Keratinocyte (primary cell): ENCODE data around the gene BAIAP3.

Source experiments
- EZH2 ChIP-seq: IDR thresholded peaks from one replicate; pipeline ENCODE4 v1.6.1; 2012; ENCODE audit warnings: inconsistent platforms, mild to moderate bottlenecking, low read length, moderate library complexity
- TF ChIP-seq, protein P1 (sequence below), 3 experiments: IDR thresholded peaks in 1 of 3; conservative IDR thresholded peaks in 1 of 3; optimal IDR thresholded peaks in 1 of 3; 2 replicates in 2 of 3; 3 replicates in 1 of 3; pipeline versions ENCODE3 to v1.5.1; 2011; ENCODE audit warnings: low read length in 3 of 3, mild to moderate bottlenecking in 3 of 3, moderate library complexity in 2 of 3, control low read depth in 1 of 3, inconsistent platforms in 1 of 3; ENCODE audit not compliant: insufficient read depth in 2 of 3; ENCODE audit errors: extremely low read depth in 1 of 3

DNA sequence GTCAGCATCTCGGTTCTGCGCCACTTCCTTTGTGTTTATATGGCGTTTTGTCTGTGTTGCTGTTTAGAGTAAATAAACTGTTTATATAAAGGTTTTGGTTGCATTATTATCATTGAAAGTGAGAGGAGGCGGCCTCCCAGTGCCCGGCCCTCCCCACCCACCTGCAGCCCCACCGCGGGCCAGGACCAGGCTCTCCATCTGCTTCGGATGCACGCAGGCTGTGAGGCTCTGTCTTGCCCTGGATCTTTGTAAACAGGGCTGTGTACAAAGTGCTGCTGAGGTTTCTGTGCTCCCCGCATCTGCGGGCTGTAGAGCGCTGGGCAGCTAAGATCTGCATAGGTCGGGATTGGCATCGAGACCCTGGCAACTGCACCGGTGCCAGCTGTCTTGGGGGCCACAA, 8.2 kb upstream of the BAIAP3 start:
- no peak for TF ChIP-seq EZH2
- TF ChIP-seq, protein P1, sequence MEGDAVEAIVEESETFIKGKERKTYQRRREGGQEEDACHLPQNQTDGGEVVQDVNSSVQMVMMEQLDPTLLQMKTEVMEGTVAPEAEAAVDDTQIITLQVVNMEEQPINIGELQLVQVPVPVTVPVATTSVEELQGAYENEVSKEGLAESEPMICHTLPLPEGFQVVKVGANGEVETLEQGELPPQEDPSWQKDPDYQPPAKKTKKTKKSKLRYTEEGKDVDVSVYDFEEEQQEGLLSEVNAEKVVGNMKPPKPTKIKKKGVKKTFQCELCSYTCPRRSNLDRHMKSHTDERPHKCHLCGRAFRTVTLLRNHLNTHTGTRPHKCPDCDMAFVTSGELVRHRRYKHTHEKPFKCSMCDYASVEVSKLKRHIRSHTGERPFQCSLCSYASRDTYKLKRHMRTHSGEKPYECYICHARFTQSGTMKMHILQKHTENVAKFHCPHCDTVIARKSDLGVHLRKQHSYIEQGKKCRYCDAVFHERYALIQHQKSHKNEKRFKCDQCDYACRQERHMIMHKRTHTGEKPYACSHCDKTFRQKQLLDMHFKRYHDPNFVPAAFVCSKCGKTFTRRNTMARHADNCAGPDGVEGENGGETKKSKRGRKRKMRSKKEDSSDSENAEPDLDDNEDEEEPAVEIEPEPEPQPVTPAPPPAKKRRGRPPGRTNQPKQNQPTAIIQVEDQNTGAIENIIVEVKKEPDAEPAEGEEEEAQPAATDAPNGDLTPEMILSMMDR (optimal IDR thresholded peaks at IDR 0.05 in 1 of 3, IDR thresholded peaks at IDR 0.05 in 1 of 3, conservative IDR thresholded peaks at IDR 0.05 in 1 of 3; ENCODE audit: extremely low read depth in 1 of 3, insufficient read depth in 2 of 3, low read length in 3 of 3): no peak
